Kidney epithelial cell (primary cell): Measurements from ENCODE around the gene C2CD4D. TPM values are rescaled to one million over a fixed set of nuclear protein-coding genes. Genes with fewer than 3 reads are reported as not detected.
A peak's percentile ranks its signal among the peaks of the same experiment; 100 is the strongest.
"Not testable (repeated sequence)": the region's sequence is repeated elsewhere in the genome, so short reads cannot be mapped to it uniquely, and the experiment has no call there.

Experiments
- DNase-seq: peaks from one replicate; pipeline ENCODE4 v3.0.0-alpha.2; 2010; ENCODE audit warnings: low read depth
- H3K27me3 ChIP-seq: 2 replicates; pipeline ENCODE4 v1.6.0; 2011; ENCODE audit warnings: low read length; ENCODE audit not compliant: control insufficient read depth, insufficient read depth
- H3K36me3 ChIP-seq: 2 replicates; pipeline ENCODE4 v1.5.1; 2011; ENCODE audit warnings: low read length; ENCODE audit not compliant: control insufficient read depth, insufficient read depth
- H3K4me3 ChIP-seq: 2 replicates; pipeline ENCODE4 v1.5.1; 2011; ENCODE audit warnings: low read depth, mild to moderate bottlenecking, control low read depth, low read length
- CTCF ChIP-seq: IDR thresholded peaks from 2 replicates; pipeline ENCODE4 v1.5.1; 2011; ENCODE audit warnings: mild to moderate bottlenecking, moderate library complexity, low read length, control low read depth, inconsistent platforms; ENCODE audit not compliant: insufficient read depth, poor library complexity, severe bottlenecking
- total RNA-seq: library from RNA; depleted of rRNA; stranded (reverse); fragments of >200 nt; gene quantifications from 2 replicates; pipeline ENCODE4 v1.2.3, GENCODE V29; 2015

Gene C2CD4D
- 0.55 and 1.3 TPM in 2 replicates for total RNA-seq

- Histone ChIP-seq H3K27me3 (peaks cover 17% of the 10 kb centered on the region), H3K4me3 (peak within 1 kb of the TSS; percentile 21), H3K36me3 (no peaks in the 10 kb centered on the region)
- no peak for DNase-seq
- no peak for TF ChIP-seq CTCF
Measured at GRCh38 chr1:151839457-151840403, at the start of gene C2CD4D. TSS of gene C2CD4D (minus strand) at chr1:151839820. CDS start at chr1:151838989, 831 bp downstream.

GRCh38 chr1:151888972-151889570, 49.5 kb upstream of the C2CD4D start:
- no peaks in the 10 kb centered on the region for H3K27me3 ChIP-seq
- no peak for DNase-seq
- H3K4me3 ChIP-seq, result no peak overlapping the region
- no peaks in the 10 kb centered on the region for H3K36me3 ChIP-seq
- peak; percentile 30 for TF ChIP-seq CTCF

- H3K36me3 ChIP-seq, result no peaks in the 10 kb centered on the region
- no peak for TF ChIP-seq CTCF
- H3K27me3 ChIP-seq, result no peaks in the 10 kb centered on the region
- no peak for DNase-seq
- H3K4me3 ChIP-seq, result no peak overlapping the region
Measured at GRCh38 chr1:151887028-151887427, 47.4 kb upstream of the C2CD4D start.

- Histone ChIP-seq H3K36me3 (no peaks in the 10 kb centered on the region), H3K4me3 (no peak overlapping the region), H3K27me3 (no peaks in the 10 kb centered on the region)
- DNase-seq, result no peak
- TF ChIP-seq CTCF, result no peak
Measured at GRCh38 chr1:151885479-151885878, 45.9 kb upstream of the C2CD4D start.

GRCh38 chr1:151884879-151885278, 45.3 kb upstream of the C2CD4D start:
- H3K27me3 ChIP-seq, DNase-seq, H3K4me3 ChIP-seq, H3K36me3 ChIP-seq: not testable (repeated sequence)

- not testable (repeated sequence) for H3K36me3 ChIP-seq, H3K27me3 ChIP-seq, H3K4me3 ChIP-seq, DNase-seq
Measured at GRCh38 chr1:151884445-151884844, 44.8 kb upstream of the C2CD4D start.

GRCh38 chr1:151883898-151884297, 44.3 kb upstream of the C2CD4D start:
- H3K27me3 ChIP-seq, H3K4me3 ChIP-seq, H3K36me3 ChIP-seq, DNase-seq: not testable (repeated sequence)

GRCh38 chr1:151882918-151883317, 43.3 kb upstream of the C2CD4D start:
- not testable (repeated sequence) for H3K36me3 ChIP-seq, H3K27me3 ChIP-seq, H3K4me3 ChIP-seq, DNase-seq
